Measurements from ENCODE around the gene APOBEC2.
"Not testable (repeated sequence)": the region's sequence is repeated elsewhere in the genome, so short reads cannot be mapped to it uniquely, and the experiment has no call there.

The APOBEC2 gene

DNA sequence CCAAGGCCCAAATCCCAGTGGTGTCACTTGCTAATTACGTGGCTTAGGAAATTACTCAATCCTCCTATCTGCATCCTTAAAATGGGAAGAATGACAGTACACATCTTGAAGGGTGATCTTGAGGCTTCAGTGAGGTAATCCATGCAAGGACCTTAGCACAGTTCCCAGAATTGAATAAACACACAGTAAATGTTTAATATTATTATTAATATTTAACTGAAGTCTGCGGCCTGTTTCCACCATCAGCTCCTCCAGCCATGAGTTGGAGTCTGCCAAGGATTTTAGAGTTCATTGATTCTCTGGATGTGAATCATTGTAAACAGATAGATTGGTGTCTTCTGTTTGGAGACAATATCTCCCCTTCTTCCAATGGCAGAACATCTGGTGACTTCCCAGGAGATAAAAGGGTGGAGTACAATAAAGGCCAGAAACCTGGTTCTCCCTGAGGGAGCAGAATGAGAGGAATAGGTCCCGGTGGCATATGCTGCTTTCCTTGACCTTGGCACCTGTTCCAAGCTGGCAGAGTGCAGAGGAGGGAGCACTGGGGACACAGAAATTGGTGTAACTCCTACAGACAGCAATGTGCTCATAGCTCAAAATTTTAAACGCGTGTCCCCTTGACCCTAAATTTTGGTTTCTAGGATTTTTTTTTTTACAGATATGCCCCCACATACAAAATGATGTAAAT, 39.4 kb upstream of the APOBEC2 start:
- no peaks in the 10 kb centered on the region for H3K36me3 ChIP-seq

GRCh38 chr6:41014780-41015179, 38.2 kb upstream of the APOBEC2 start:
- Histone ChIP-seq H3K27me3 (no peaks in the 10 kb centered on the region), H3K4me1 (ENCODE audit: control insufficient read depth in 1 of 2, insufficient read depth in 1 of 2, low read depth in 1 of 2, low read length in 1 of 2) (no peaks in the 10 kb centered on the region), H3K4me3 (ENCODE audit: low read depth in 1 of 2, low read length in 1 of 2) (no peak overlapping the region), H3K9me3 (no peaks in the 10 kb centered on the region), H3K27ac (no peak overlapping the region), H3K36me3 (no peaks in the 10 kb centered on the region)
- TF ChIP-seq CTCF (IDR thresholded peaks at IDR 0.05), result no peak

More for the DNA sequence above, 39.4 kb upstream of the APOBEC2 start:
- Histone ChIP-seq H3K4me1 (ENCODE audit: control insufficient read depth in 1 of 2, insufficient read depth in 1 of 2, low read depth in 1 of 2, low read length in 1 of 2) (no peaks in the 10 kb centered on the region), H3K27me3 (no peaks in the 10 kb centered on the region), H3K9me3 (no peaks in the 10 kb centered on the region), H3K4me3 (ENCODE audit: low read depth in 1 of 2, low read length in 1 of 2) (no peak overlapping the region), H3K27ac (no peak overlapping the region)
- TF ChIP-seq CTCF (IDR thresholded peaks at IDR 0.05), result no peak

DNA sequence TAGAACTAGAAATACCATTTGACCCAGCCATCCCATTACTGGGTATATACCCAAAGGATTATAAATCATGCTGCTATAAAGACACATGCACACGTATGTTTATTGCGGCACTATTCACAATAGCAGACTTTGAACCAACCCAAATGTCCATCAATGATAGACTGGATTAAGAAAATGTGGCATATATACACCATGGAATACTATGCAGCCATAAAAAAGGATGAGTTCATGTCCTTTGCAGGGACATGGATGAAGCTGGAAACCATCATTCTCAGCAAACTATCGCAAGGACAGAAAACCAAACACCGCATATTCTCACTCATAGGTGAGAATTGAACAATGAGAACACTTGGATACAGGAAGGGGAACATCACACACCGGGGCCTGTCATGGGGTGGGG, 37.1 kb upstream of the APOBEC2 start:
- H3K27ac ChIP-seq; H3K36me3 ChIP-seq; H3K27me3 ChIP-seq; H3K4me3 ChIP-seq (ENCODE audit: low read depth in 1 of 2, low read length in 1 of 2); H3K9me3 ChIP-seq; H3K4me1 ChIP-seq (ENCODE audit: control insufficient read depth in 1 of 2, insufficient read depth in 1 of 2, low read depth in 1 of 2, low read length in 1 of 2): not testable (repeated sequence)

GRCh38 chr6:41017663-41018062, 35.3 kb upstream of the APOBEC2 start:
- Histone ChIP-seq H3K4me3 (ENCODE audit: low read depth in 1 of 2, low read length in 1 of 2) (no peak overlapping the region), H3K27me3 (no peaks in the 10 kb centered on the region), H3K4me1 (ENCODE audit: control insufficient read depth in 1 of 2, insufficient read depth in 1 of 2, low read depth in 1 of 2, low read length in 1 of 2) (no peaks in the 10 kb centered on the region), H3K9me3 (no peaks in the 10 kb centered on the region), H3K27ac (no peak overlapping the region), H3K36me3 (no peaks in the 10 kb centered on the region)
- no peak for TF ChIP-seq CTCF (IDR thresholded peaks at IDR 0.05)

DNA sequence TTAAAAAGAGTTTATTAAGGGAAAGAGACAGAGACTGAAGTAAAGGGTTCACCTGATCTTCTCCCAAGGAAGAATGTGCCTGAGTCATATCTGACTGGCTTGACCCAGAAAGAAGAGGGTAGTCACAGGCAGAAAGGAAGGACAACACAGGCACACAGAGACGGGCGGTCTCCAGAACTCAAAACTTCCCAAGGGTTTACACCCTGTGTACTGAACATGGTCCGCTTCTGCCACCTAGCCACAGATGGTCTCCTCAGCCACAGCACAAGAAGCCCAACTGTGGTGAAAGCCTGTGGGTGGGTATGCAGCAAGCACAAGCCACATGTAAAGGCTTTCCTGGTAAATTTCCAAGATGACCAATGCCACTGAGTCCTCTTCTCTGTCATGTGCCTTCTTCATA, 31.2 kb upstream of the APOBEC2 start:
- no peak for TF ChIP-seq CTCF (IDR thresholded peaks at IDR 0.05)
- Histone ChIP-seq H3K36me3 (no peaks in the 10 kb centered on the region), H3K27me3 (no peaks in the 10 kb centered on the region), H3K9me3 (no peaks in the 10 kb centered on the region), H3K4me1 (ENCODE audit: control insufficient read depth in 1 of 2, insufficient read depth in 1 of 2, low read depth in 1 of 2, low read length in 1 of 2) (no peaks in the 10 kb centered on the region), H3K4me3 (ENCODE audit: low read depth in 1 of 2, low read length in 1 of 2) (no peak overlapping the region), H3K27ac (no peak overlapping the region)

DNA sequence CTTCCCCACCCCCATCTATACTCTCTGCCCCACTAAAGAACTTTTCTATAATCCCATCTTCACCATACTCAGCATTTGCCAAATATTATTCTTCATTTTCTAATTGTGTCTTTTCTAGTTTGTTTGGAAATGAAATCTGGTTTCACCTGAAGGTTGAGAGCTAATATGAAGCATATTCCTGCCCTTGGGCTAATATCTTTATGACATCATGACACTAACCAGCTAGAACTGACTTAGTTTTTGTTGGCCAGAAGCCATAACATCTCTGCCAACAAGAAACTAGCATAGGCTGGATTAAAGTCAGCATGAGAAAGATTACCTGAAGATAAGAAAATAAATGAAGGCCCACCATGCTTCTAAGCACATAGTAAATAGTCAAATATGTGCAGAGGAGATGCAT, 30.7 kb upstream of the APOBEC2 start:
- H3K36me3 ChIP-seq, result no peaks in the 10 kb centered on the region
- peaks cover 4% of the 10 kb centered on the region for H3K27me3 ChIP-seq
- no peaks in the 10 kb centered on the region for H3K9me3 ChIP-seq
- H3K27ac ChIP-seq, result no peak overlapping the region
- peaks cover 0 to 3% of the 10 kb centered on the region in 2 experiments for H3K4me1 ChIP-seq (ENCODE audit: control insufficient read depth in 1 of 2, insufficient read depth in 1 of 2, low read depth in 1 of 2, low read length in 1 of 2)
- H3K4me3 ChIP-seq (ENCODE audit: low read depth in 1 of 2, low read length in 1 of 2), result no peak overlapping the region
- TF ChIP-seq CTCF (IDR thresholded peaks at IDR 0.05), result no peak
